ENCODE results near the gene FAM236C. TPM values are rescaled to one million over a fixed set of nuclear protein-coding genes. Genes with fewer than 3 reads are reported as not detected.

The FAM236C gene
- total RNA-seq, 2 experiments from 2014 or later = not detected

Other genes starting within 250 kb of the FAM236C start
- 1 to 10 TPM; 6.9 to 8.0 TPM for gene PHKA1, start 198.3 kb upstream of the FAM236C start, total RNA-seq
- gene DMRTC1B, start 135.7 kb upstream of the FAM236C start, total RNA-seq = not detected
- gene FAM236B, start 130.0 kb upstream of the FAM236C start, total RNA-seq = not detected
- not detected for gene FAM236D, start 104.4 kb upstream of the FAM236C start, total RNA-seq
- gene FAM236A, start 25.6 kb downstream of the FAM236C start, total RNA-seq = not detected
- not detected for gene DMRTC1, start 31.2 kb downstream of the FAM236C start, total RNA-seq
- not detected for gene PABPC1L2B, start 90.3 kb downstream of the FAM236C start, total RNA-seq
- not detected for gene PABPC1L2A, start 166.9 kb downstream of the FAM236C start, total RNA-seq